Fibroblast of lung (primary cell): Measurements from ENCODE around the gene TGOLN2. TPM values are rescaled to one million over a fixed set of nuclear protein-coding genes. Genes with fewer than 3 reads are reported as not detected.

Experiments
- DNase-seq, 2 donors: peaks; one replicate each; pipeline versions ENCODE4 v3.0.0 to v3.0.0-alpha.2; 2010; ENCODE audit warnings: low read depth in 2 of 2
- H2AFZ ChIP-seq: 2 replicates; pipeline ENCODE4 v1.5.1; 2012; ENCODE audit warnings: low read length, control low read depth, inconsistent platforms
- H3K27ac ChIP-seq: 2 replicates; pipeline ENCODE4 v1.5.1; 2011; ENCODE audit warnings: low read length, control low read depth; ENCODE audit not compliant: insufficient read depth
- H3K27me3 ChIP-seq: 2 replicates; pipeline ENCODE4 v1.5.1; 2011; ENCODE audit warnings: mild to moderate bottlenecking, low read length; ENCODE audit not compliant: control insufficient read depth, insufficient read depth
- H3K36me3 ChIP-seq: 2 replicates; pipeline ENCODE4 v1.5.1; 2011; ENCODE audit warnings: low read length; ENCODE audit not compliant: control insufficient read depth, insufficient read depth
- H3K4me1 ChIP-seq: 2 replicates; pipeline ENCODE4 v1.5.1; 2011; ENCODE audit warnings: low read length; ENCODE audit not compliant: control insufficient read depth, insufficient read depth; ENCODE audit errors: extremely low read depth
- H3K4me2 ChIP-seq: 2 replicates; pipeline ENCODE4 v1.5.1; 2011; ENCODE audit warnings: low read length, control low read depth; ENCODE audit not compliant: insufficient read depth; ENCODE audit errors: extremely low read depth
- H3K4me3 ChIP-seq, 4 experiments: fragments of 200-600 bp in 1 of 4; sonication (generic) in 1 of 4; replicated peaks in 1 of 4; 2 replicates each; pipeline ENCODE4 v1.5.1; 2011 to 2016; ENCODE audit warnings: low read length in 4 of 4, low read depth in 3 of 4, mild to moderate bottlenecking in 3 of 4, control low read depth in 2 of 4, inconsistent platforms in 1 of 4, mixed read lengths in 1 of 4; ENCODE audit not compliant: insufficient read depth in 1 of 4; ENCODE audit errors: control extremely low read depth in 1 of 4
- H3K79me2 ChIP-seq: 2 replicates; pipeline ENCODE4 v1.5.1; 2012; ENCODE audit warnings: mild to moderate bottlenecking, low read length, inconsistent platforms; ENCODE audit not compliant: control insufficient read depth, insufficient read depth
- H3K9ac ChIP-seq: 2 replicates; pipeline ENCODE4 v1.5.1; 2011; ENCODE audit warnings: mild to moderate bottlenecking, low read length, control low read depth; ENCODE audit not compliant: insufficient read depth
- H3K9me3 ChIP-seq: 2 replicates; pipeline ENCODE4 v1.5.1; 2012; ENCODE audit warnings: low read depth, low read length; ENCODE audit not compliant: control insufficient read depth, insufficient read depth
- H4K20me1 ChIP-seq: 2 replicates; pipeline ENCODE4 v1.5.1; 2011; ENCODE audit warnings: low read length; ENCODE audit not compliant: control insufficient read depth, insufficient read depth; ENCODE audit errors: extremely low read depth
- CTCF ChIP-seq, 2 donors: IDR thresholded peaks in 1 of 2; conservative IDR thresholded peaks in 1 of 2; 1 replicate in 1 of 2; 2 replicates in 1 of 2; pipeline ENCODE4 v1.5.1; 2011 to 2012; ENCODE audit warnings: low read length in 2 of 2, control low read depth in 1 of 2, inconsistent platforms in 1 of 2, low read depth in 1 of 2, mild to moderate bottlenecking in 1 of 2
- EZH2 ChIP-seq: IDR thresholded peaks from 2 replicates; pipeline ENCODE4 v1.5.1; 2012; ENCODE audit warnings: low read length, control low read depth, mild to moderate bottlenecking; ENCODE audit errors: missing control alignments
- polyA plus RNA-seq, 2 donors: library from polyadenylated mRNA; depleted of rRNA in 1 of 2; stranded (reverse) in 1 of 2; unstranded in 1 of 2; fragments of >200 nt; gene quantifications; 2 replicates each; pipeline ENCODE4 v1.2.1, GENCODE V29; 2011 to 2012; ENCODE audit warnings: missing spikeins in 1 of 2
- total RNA-seq: library from RNA; depleted of rRNA; stranded (reverse); fragments of >200 nt; gene quantifications from 2 replicates; pipeline ENCODE4 v1.2.1, GENCODE V29; 2014

The TGOLN2 gene
- total and polyA plus RNA-seq, 2 donors (not counting 1 experiment from before 2014, with no cell fraction given) = 112 to 130 TPM

GRCh38 chr2:85276571-85277118 lies 51.1 kb downstream of the TGOLN2 start:
- Histone ChIP-seq H3K27ac (peak overlapping the region; percentile 69), H3K9me3 (no peaks in the 10 kb centered on the region), H3K36me3 (no peaks in the 10 kb centered on the region), H2AFZ (peak overlapping the region; percentile 68), H3K27me3 (no peaks in the 10 kb centered on the region), H3K4me1 (peaks cover 31% of the 10 kb centered on the region), H4K20me1 (no peaks in the 10 kb centered on the region), H3K4me3 (peak overlapping the region in 3 of 4 experiments; percentile 2 to 42 (median 41)), H3K4me2 (peak overlapping the region; percentile 92), H3K79me2 (no peaks in the 10 kb centered on the region), H3K9ac (no peak overlapping the region)
- no peak for TF ChIP-seq CTCF (conservative IDR thresholded peaks at IDR 0.05 in 1 of 2, IDR thresholded peaks at IDR 0.05 in 1 of 2; ENCODE audit: low read depth in 1 of 2, low read length in 2 of 2)
- no peak for TF ChIP-seq EZH2
- no peak for DNase-seq

- Histone ChIP-seq H3K4me2 (peak overlapping the region; percentile 92), H3K27ac (peak overlapping the region; percentile 69), H3K4me1 (peaks cover 31% of the 10 kb centered on the region), H2AFZ (peak overlapping the region; percentile 72), H3K79me2 (no peaks in the 10 kb centered on the region), H3K27me3 (no peaks in the 10 kb centered on the region), H3K4me3 (peak overlapping the region; percentile 2 to 42 (median 28)), H4K20me1 (no peaks in the 10 kb centered on the region), H3K36me3 (no peaks in the 10 kb centered on the region), H3K9me3 (no peaks in the 10 kb centered on the region), H3K9ac (no peak overlapping the region)
- peak in 1 of 2 donors; percentile 22 for DNase-seq
- TF ChIP-seq EZH2 (no peak), CTCF (conservative IDR thresholded peaks at IDR 0.05 in 1 of 2, IDR thresholded peaks at IDR 0.05 in 1 of 2; ENCODE audit: low read depth in 1 of 2, low read length in 2 of 2) (no peak)
Observed at GRCh38 chr2:85275984-85276540, 51.7 kb downstream of the TGOLN2 start.

- Histone ChIP-seq H3K27ac (no peak overlapping the region), H3K79me2 (no peaks in the 10 kb centered on the region), H3K9me3 (no peaks in the 10 kb centered on the region), H3K4me3 (no peak overlapping the region), H4K20me1 (no peaks in the 10 kb centered on the region), H3K4me2 (no peak overlapping the region), H2AFZ (no peak overlapping the region), H3K36me3 (no peaks in the 10 kb centered on the region), H3K4me1 (peaks cover 31% of the 10 kb centered on the region), H3K27me3 (no peaks in the 10 kb centered on the region), H3K9ac (no peak overlapping the region)
- no peak for TF ChIP-seq CTCF (conservative IDR thresholded peaks at IDR 0.05 in 1 of 2, IDR thresholded peaks at IDR 0.05 in 1 of 2; ENCODE audit: low read depth in 1 of 2, low read length in 2 of 2)
- TF ChIP-seq EZH2 = no peak
- peak; percentile 70 to 84 for DNase-seq
Observed at GRCh38 chr2:85273738-85274731, 53.8 kb downstream of the TGOLN2 start.
